GM18511 (cell line): ENCODE measurements around the gene TNRC6A.
"Not testable (repeated sequence)": the region's sequence is repeated elsewhere in the genome, so short reads cannot be mapped to it uniquely, and the experiment has no call there.

Experiments used
- ATAC-seq: cut with Tn5 transposase; IDR thresholded peaks from one replicate; pipeline ENCODE4 v1.9.1; 2021; ENCODE audit warnings: mild to moderate bottlenecking, moderate library complexity; ENCODE audit not compliant: unreplicated experiment

Gene TNRC6A

DNA sequence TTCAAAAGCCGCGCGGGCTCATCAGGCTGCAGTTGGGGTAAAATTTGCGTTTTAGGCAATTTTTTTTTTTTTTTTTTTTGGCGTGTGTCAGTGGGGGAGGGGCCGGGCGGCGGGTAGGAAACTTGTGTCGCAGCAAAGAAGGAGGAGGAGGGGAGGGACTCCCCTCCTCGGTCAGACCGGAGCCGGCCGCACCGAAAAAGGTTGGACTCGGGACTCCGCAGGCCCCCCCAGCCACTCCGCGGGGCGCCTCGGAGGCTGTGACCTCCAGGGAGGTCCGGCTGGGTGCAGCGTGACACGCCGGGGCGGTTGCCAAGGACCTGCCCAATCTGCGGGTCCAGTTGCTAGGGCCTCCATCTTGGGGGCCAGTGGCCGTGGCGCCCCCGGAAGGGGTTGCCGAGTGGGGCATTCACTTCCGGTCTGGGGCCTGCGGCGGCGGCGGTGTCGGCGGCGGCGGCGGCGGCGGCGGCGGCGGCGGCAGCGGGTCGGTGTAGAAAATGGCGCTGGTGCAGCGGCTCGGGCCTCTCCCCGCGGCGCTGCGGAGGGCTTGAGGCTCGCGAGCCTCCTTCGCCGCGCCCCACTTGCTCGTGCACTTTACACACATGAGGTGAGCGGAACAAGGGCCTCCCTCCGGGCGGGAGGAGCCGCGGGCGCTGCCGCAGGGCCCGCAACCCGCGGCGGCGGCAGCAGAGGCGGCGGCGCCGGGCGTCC lies at the start of gene TNRC6A:
TSS of gene TNRC6A (plus strand) at position 409 of the 708 bp plus-strand sequence. CDS start at position 600, 191 bp downstream.
- peak; percentile 94 for ATAC-seq

DNA sequence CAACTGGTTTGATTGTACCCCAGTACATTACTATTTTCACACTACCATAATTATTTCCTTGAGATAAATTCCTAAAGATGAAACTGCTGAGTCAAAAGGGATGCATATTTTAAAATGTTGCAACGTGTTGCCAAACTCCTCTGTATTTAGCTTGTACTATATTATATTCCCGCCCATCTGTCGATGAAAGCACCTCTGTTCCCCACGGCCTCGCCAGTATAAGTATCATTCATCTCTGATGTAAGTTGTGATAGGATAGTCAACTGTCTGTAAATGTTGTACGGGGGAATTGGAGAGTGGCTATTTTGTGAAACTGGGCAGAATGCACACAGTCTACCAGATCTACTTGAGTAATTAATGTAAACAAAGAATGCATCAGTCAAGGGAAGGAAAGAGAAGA lies 47.7 kb upstream of the TNRC6A start:
- no peak for ATAC-seq

DNA sequence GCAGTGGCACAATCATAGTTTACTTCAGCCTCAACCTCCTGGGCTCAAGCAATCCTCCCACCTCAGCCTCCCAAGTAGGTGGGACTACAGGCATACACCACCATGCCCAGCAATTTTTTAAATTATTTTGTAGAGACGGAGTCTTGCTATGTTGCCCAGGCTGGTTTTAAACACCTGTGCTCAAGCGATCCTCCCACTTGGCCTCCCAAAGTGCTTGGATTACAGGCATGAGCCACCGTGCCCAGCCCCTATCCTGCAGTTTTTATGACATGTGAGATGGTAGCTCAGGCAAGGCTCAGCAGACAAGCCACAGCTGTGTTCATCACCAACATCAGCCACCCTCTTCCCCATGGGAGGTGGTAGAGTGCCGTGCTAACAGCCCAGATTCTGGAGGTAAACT lies 46.2 kb upstream of the TNRC6A start:
- ATAC-seq = no peak

DNA sequence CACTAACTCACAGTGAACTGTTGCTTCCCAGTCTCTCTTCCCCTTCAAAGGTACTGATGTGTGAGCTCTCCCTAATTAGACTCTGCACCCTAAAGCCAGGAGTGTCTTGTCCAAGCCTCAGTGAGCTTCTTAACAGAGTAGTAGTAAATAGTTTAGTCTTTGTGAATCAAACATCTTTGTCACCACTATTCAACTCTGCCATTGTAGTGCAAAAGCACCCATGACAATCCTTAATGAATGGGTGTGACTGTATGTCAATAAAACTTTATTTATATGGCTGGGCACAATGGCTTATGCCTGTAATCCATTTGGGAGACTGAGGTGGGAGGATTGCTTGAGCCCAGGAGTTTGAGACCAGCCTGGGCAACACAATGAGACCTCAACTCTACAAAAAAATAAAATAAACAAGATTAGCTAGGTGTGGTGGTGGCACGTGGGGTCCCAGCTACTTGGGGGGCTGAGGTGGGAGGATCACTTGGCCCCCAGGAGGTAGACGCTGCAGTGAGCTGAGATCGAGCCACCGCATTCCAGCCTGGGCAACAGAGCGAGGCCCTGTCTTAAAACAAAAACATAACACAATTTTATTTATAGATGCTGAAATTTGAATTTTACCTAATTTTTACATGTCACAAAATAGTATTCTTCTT lies 45.5 kb upstream of the TNRC6A start:
- no peak for ATAC-seq

DNA sequence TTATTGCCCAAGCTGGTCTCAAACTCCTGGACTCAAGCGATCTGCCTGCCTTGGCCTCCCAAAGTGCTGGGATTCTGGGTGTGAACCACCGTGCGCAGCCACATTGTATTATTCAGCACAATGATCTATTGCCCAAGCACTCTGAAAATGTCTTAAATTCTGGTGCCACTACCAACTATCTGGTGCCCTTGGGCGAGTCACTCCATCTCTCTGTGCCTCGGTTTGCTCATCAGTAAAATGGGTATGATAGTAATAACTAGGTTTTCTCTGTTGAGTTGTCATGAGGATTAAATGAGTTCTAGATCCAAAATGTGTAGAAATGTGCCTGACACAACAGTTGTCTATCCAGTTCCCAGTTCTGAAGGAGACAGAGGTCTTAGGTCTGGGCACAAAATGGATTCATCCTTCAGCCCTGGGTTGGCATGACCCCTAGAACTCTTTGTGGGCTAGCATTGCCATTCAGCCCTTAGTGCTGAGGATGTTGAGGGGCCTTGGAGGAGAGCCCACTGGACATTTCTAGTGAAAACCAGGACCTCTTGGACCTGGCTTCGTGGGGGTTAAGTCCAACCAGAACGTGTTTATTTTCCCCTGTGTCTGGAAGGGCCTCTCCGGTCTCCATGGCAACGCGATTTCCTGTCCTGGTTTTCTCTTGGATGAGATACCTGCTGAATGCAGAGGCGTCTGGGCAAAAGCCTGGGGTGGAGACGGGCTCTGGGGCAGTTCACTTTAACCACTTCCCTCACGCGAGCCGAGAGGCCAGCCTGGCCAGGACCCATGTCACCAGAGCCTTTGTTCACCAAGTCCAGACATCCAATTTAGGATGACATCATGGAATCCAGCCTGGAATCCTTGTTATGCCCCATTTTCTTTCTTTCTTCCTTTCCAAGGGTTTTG lies 43.7 kb upstream of the TNRC6A start:
- no peak for ATAC-seq

DNA sequence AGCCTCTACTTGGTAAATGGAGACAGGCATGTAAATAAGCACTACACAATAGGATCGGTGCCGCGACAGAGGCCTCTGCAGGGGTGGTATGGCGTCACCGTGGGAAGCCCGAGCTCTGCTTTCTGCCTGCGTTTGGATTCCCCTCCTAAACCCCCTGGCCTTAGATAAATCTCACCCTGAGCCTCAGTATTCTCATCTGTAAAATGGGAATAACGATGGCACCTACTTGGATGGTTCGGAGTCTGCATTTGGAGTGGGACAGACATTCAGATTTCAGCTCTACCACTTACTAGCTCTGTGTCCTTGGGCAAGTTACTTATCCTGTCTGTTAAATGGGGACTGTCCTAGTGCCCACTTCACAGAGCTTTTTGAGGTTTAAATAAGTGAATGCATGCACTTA lies 42.8 kb upstream of the TNRC6A start:
- ATAC-seq = no peak

DNA sequence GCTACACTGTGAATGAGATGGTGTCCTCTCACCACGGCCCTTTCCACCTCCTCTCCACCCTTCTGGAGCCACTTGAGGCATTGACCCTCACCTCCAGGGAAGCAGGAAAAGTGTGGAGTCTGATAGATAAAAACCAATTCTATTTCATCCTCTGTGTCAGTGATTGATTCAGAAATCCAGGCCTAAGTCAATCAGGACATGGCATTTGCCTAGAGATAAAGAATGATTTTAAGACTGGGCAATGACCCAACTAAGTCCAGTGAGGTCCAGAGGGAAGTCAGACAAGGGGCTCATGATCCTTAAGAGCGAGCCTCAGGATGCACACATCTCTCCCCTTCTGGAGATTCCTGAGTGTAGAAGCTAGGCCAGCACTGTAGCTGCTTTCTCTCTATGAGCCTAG lies 41.1 kb upstream of the TNRC6A start:
- ATAC-seq = no peak

DNA sequence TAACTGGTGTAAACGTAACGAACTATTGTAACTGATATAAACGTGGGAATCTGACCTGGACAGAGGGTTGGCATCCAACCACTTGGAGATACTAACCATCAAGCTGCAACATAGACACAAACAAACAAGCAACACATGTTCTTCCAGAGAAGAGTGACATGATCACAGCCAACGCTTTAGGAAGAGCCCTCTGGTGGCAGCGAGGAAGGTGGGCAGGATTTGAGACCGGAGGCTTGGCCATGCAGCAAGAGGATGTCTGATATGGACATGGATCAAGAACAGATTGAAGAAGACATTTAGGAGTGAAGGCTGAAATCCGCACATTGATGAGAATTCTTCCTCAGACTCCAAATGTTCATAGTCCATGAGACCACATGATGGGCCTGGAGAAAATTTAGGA lies 40.3 kb upstream of the TNRC6A start:
- no peak for ATAC-seq

DNA sequence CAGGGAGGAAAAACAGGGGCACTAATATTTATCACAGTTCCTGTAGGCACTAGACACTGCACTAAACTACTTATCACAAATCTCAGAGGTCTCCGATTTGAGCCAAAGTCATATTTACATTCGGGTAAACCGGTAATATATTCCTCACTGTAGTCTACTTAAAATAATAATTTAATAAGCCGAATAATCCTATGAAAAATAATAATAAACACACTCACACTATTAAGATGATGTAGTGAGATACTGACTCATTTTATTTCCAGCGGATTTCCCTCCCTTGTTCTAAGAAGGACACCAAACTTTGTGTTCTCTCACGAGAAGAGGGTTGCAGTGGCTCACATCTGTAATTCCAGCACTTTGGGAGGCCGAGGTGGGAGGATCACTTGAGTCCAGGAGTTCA lies 36.6 kb upstream of the TNRC6A start:
- no peak for ATAC-seq

DNA sequence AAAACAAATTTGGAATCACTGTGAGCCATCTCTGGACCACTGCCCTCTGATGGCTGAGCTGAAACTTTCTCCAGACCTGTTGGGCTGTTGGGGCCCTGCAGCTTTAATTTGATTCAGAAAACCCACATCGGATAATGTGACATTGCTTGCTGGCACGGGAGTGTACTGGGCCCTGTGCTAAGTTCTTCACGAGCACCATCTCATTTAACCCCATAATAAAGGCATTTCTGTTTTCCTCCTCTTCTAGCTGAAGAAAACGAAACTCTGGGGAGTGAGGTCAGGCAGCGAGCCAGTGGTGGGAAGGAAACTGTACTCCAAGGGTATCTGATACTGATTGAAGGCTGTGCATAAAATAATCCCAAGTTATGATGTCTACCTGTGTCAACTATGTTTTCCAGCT lies 34.5 kb upstream of the TNRC6A start:
- ATAC-seq = no peak

DNA sequence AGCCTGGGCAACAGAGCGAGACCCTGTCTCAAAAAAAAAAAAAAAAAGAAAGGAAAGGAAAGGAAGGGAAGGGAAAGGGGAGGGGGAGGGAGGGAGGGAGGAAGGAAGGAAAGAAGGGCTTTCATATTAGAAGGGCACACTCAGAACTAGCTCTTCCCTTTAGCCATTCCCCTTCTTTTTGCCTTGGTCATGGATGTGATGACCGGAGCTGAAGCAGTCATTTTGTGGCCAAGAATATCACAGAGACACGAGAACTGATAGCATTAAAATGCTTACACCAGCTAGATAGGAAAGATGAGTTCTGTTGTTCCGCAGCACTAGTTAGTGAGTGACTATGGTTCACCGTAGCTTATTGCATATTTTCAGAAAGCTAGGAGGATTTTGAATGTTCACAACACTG lies 32.8 kb upstream of the TNRC6A start:
- no peak for ATAC-seq

DNA sequence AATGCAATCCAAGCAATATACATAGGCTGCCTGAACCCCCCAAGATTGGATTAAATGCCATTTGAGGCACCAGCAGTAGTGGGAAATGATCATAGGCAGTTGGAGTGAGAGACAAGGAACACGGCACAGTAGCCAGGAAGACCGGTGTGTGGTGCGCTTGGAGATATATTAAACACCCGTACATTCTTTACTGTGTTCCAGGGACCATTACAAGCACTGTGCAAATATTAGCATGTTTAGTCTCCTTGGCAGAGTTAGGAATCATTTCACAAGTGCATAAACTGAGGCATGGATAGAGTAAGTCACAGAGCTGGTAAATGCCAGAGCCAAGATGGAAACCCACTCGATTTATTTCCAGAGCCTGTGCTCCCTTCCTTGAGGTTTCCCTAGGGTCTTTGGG lies 31.1 kb upstream of the TNRC6A start:
- ATAC-seq = no peak

DNA sequence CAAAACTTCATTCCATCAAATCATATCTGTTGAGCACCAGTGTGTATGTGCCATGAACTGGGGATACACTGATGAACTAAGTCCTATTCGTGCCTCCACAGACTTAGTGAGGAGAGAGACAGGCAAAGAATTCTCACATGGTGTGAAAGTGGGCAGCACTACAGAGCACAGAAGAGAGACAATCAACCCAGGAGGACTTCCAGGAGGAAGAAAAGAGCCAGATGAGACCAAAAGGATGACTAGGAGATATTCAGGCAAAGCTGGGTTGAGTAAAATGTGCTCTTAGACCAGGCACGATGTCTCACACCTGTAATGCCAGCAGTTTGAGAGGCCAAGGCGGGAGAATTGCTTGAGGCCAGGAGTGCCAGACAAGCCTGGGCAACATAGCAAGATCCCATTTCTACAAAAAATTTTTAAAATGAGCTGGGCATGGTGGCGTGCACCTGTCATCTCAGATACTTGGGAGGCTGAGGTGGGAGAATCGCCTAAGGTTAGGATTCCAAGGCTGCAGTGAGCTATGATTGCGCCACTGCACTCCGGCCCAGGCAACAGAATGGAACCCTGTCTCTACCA lies 30.2 kb upstream of the TNRC6A start:
- ATAC-seq = no peak

DNA sequence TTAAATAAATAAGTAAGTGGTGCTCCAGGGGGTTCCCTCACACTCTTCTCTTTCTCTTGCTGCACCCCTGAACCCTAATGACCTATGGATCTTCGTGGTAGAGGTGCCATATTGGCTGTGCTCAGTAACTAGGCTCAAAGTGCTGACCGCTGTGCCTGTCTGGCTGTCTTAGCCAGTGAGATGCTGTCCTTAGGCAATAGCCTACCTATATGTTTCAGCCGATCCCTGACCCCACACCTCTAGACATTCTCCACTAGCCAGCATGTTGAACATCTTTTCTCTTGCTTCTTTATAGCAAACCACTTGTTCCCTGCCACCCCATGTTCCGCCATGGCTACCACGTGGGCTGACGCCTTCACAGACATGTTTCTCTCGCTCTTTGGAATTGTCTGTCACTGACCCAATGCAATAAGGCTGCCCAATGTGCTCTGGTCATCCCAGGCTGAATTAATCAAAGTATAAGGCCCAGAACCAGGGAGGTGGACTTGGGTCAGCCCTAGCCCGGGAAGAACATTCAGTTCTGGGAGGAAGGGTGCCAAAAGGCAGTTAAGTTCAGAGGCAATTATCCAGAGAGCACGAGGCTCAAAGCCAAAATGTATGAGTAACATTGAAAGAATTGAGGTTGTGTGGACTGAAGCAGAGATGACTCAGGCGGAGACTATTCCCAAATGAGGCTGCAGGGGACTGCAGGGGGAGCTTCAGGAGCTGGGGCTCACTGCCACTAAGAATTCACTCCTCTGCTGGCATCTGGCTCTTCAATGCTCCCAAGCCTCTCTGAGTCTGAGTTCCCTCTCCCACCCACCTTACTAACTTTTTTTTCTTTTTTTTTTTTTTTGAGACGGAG lies 28.7 kb upstream of the TNRC6A start:
- ATAC-seq = no peak

DNA sequence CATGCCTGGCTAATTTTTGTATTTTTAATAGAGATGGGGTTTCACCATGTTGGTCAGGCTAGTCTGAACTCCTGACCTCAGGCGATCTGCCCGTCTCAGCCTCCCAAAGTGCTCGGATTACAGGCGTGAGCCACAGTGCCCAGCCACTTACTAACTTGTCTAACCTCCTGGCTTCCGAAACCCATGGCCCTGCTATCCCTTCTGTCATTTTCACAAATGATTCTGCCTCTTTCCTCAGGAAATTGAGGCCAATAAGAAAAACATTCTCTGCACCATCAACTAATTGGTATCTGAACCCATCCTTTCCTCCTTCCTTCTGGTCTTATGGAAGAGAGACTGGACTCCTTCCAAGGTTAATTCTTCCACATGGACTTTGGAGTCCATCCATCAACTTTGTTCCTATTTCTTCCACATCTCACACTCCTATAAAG lies 27.9 kb upstream of the TNRC6A start:
- no peak for ATAC-seq

DNA sequence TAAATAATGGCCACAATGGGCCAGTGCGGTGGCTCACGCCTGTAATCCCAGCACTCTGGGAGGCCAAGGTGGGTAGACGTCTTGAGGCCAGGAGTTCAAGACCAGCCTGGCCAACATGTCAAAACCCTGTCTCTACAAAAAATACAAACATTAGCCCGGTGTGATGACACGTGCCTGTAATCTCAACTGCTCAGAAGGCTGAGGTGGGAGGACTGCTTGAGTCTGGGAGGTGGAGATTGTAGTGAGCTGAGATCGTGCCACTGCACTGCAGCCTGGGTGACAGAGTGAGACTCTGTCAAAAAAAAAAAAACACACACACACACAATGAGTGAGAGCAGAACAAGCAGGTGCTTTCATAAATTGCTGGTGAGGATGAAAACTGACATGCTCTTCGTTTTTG lies 21.7 kb upstream of the TNRC6A start:
- ATAC-seq = not testable (repeated sequence)

DNA sequence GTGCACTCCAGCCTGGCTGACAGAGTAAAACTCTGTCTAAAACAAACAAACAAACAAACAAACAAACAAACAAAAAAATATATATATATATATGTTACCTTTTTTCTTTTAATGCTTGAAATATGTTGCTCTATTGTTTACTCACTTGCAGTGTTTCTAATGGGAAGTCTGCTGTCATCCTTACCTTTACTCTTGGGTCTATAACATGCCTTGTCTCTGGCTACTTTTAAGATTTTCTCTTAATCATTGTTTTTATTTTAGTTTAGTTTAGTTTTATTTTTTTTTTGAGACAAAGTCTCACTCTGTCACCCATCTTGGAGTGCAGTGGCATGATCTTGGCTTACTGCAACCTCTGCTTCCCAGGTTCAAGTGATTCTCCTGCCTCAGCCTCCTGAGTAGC lies 16.1 kb upstream of the TNRC6A start:
- no peak for ATAC-seq

DNA sequence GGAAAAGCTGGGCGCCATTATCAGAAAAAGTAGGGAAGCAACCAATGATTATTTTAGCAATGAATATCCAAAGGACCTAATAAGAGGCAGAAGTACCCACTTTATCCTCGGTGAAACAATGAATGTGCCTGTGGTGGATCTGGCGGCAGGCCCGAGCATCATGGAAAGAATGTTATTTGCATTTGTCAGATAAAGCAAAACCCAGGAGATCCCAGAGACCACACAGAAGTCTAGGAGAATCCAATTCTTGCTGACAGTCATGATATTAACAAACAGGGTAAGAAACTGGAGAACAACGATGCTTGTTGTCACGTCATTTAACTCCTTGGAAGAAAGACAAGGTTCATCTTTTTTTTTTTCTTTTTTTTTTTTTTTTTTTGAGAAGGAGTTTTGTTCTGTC lies 12.0 kb upstream of the TNRC6A start:
- no peak for ATAC-seq

DNA sequence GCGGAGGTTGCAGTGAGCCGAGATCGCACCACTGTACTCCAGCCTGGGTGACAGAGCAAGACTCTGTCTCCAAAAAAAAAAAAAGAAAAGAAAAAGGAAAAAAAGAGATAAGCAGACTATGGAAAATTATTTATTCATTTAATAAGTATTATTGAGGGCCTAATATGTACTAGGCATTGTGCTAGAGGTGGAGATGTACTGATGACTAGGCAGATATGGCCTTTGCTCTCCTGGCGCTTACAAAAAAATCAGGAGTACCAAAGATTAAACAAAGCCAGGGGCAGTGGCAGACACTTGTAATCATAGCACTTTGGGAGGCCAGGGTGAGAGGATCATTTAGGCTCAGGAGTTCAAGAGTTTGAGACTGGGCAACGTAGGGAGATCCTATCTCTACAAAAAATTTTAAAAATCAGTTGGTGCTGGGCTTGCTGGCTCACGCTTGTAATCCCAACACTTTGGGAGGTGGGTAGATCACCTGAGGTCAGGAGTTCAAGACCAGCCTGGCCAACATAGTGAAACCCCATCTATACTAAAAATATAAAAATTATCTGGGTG lies 10.4 kb upstream of the TNRC6A start:
- no peak for ATAC-seq

DNA sequence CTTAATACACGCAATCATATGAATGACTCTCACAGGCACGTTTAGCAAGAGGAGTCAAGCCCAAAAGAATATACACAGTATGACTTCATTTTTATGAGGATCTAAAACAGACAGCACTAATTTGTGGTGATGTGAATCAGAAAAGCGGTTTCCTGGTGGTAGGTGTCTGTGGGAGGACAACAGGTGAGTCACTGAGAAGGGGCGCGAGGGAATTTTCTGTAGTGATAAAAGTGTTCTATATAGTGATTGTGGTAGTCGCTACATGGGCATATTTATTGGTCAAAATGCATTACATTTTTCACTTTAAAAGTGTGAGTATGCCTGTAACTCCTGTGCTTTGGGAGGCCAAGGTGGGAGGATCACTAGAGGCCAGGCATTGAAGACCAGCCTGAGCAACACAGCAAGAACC lies 7.6 kb upstream of the TNRC6A start:
- no peak for ATAC-seq
